Mucosa of gallbladder (tissue), 1 donor: ENCODE results near the gene FAM20A. TPM values are rescaled to one million over a fixed set of nuclear protein-coding genes. Genes with fewer than 3 reads are reported as not detected.

Experiments
- DNase-seq: peaks from one replicate; pipeline ENCODE4 v3.0.0-alpha.2; 2020; ENCODE audit warnings: low spot score
- total RNA-seq: library from RNA; stranded (reverse); gene quantifications from one replicate; pipeline ENCODE4 v1.2.1, GENCODE V29; 2021
- donor health status: DM: no; HTN: no; CAD: no.

The FAM20A gene
- total RNA-seq, 1 donor from 2014 or later = 7.4 TPM

GRCh38 chr17:68565661-68566441 is 35.3 kb downstream of the FAM20A start:
- no peak for DNase-seq

DNA sequence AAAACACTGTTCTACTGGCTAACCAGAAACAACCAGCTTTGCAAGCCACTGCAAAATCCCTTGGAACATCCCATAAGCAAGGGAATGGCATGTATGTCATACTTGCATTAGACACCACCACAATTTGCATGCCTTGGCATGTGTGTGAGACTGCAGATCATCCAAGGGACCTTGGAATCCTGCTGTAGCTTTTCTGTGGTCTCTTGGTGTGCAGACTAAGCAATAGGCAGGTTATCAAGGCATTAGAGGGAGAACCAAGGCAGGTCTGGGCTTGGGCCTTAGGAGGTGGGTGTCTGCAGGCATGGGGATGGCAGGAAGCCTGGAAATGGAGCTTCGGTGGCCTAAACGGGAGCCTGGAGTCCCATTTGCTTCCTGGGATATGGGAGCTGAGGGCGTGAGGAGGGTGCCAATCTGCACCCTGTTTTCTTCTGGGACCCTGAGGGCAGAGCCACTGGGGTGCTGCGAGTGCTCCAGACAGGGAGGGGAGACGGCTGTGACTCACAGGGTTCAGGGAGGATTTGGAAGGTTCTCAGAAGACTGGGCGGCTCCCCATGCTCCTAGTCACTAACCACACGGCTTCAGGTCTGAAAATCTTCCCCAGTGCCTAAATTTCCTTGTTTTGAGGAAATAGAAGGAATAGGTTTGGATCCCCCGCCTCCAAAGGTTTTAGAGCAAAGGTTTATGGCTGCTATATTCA is 36.6 kb downstream of the FAM20A start:
- DNase-seq = no peak

DNA sequence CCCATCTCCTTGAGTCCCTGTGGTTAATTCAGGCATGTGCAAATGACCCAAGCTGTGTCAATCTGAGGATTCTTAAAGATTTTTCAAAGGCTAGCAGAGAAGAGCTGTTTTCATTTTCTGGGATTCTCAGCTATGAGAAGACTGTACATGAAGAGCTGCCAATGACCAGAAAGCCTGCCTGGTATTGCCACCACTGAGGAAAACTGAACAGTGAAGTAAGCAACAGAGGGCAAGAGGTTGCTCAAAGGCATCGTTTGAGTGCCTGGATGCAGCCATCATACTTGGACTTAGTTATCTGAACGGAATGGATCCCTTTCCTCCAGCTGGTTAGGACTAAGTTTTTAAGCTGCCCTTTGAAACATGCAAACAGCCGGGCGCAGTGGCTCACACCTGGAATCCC is 38.4 kb downstream of the FAM20A start:
- DNase-seq = no peak

DNA sequence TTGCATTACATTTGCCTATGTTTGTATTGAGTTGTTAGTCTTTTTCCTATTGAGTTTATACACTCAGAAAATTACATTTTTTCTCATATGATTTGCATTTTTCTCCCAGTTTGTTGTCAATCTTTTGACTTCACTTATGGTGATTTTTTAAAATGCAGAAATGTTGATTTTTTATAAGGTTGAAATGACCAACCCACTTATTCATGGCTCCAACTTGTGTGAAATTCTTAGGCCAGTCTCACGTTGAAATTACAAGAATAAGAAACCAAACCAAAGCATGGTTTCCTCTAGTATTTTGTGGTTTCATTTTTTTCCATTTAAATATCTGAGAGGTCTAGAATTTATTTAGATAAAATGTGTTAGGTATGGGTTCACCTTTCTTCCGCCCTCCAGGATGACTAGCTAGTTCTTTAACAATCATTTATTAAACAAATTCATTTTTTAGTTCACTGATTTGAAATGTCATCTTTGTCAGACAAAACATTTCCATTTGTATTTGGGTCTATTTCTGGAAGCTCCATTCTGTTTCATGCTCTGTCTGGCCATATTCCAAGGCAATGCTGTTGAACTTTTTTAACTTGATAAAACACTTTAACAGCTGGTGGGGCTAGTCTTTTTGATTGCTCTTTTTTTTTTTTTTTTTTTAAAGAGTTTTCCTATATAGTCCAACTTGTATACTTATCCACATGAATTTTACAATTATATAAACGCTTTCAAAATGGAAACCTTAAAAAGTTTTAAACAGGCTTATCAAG is 40.0 kb downstream of the FAM20A start:
- DNase-seq = no peak

DNA sequence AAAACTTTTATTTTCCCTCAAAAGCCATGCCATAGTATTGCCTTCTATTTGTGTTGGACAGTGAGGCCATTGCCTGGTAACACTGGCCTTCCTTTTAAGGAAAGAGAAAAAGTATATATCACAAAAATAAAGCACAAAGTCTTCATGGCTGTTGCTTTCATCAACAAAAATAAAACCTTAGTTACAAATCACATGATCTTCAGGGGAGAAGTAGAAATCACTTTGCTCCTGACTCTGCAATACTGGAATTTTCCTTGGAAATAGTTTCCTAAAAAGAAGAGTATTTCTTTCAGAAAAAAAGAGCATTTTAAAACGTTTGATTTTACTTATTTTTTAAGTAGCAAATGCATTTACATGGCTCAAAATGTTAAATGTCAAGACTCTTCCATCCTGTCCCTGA is 41.9 kb downstream of the FAM20A start:
- DNase-seq = no peak

GRCh38 chr17:68556551-68556950 is 44.6 kb downstream of the FAM20A start:
- no peak for DNase-seq

DNA sequence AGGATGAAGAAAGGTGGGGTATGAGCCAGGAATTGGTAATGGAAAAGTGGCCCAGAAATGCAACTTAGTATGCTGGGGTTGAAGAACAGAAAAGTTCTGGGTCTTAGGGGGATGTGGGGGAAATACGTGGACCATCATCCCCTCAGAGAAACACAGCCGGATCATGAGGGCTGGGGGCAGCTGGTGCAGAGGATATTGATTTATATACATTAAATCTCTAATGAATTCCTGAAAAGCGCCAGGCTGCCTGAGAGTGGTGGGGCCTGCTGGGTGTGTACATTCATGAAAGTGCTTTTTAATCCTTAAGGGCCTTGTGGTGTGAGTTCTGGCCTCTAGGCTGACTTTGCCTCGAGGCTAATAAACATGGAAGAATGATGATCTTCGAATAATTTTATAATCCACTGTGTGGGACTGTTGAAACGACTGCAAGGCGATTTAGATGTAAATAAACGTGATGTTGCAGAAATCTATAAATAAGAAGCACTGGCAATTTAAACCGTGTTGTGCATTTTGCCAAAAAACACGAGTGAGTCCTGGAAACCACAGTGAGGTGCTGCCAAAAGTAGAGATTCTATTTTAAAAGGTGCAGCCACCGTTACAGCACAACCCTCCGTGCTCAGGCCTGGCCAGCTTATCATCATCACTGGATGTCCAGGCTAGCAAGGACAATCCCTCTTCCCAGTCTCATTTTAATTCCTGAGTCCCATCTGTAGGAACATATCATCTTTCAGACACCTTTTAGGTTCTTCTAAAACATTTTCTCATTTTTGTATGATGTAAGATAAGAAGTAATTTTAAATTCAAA is 56.9 kb downstream of the FAM20A start:
- no peak for DNase-seq

- DNase-seq = no peak
Measured at GRCh38 chr17:68542698-68543463, 58.3 kb downstream of the FAM20A start.

DNA sequence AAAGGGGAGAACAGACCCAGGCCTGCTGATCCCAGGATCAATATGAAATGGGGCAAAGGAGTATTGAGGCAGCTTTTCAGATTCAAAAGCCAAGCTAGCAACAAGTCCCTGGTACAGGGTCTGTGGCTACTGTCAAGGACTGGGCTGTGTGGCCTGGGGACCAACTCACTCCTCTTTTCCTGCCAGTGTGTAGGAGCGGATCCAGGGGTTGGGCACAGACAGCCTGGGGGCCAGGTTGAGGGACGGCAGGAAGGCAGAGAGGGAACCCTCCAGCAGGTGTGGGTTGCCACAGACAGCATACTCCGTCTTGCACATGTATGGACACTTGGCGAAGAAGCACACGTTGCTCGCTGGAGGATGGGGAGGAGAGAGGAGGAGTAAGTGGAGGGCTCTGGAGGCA is 59.4 kb downstream of the FAM20A start:
- no peak for DNase-seq

DNA sequence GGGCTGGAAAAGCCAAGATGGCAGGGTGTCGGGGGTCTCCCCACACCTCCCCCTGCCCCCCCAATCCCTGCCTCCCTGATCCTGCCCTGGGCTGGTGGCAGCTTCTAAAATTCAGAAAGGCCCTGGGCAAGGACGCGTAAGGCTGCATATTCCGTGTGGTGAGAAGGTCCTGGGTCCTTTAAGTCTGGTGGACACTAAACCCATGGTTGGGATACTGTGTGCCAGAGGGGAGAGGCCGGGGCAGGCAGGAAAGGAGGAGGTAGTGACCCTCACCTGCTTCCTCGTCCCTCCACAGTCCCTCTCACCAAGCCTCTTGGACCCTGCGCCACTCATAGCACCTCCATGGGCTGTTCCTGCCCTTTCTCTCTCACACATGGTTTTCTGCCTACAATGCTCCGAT is 60.2 kb downstream of the FAM20A start:
- no peak for DNase-seq

GRCh38 chr17:68539548-68540467 is 61.4 kb downstream of the FAM20A start:
- peak; percentile 49 for DNase-seq

DNA sequence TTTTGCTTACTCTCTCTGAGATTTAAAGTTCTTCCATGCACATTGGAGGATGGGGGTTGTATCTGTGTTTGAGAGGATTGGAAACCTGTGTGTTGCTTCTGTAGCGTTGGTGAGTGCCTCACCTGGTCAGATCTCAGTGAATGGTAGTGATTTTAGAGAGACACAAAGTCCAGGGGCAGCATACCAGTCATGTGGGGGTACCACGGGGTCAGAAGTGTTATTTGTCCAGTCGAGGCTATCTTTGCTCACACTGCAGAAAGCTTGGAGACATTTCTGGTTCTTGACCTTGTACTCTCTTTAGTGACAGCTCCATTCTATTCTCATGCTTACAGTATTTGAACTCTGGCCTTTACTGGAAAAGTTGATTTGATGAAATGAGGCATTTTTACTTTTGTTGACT is 65.2 kb downstream of the FAM20A start:
- DNase-seq = no peak

- no peak for DNase-seq
Measured at GRCh38 chr17:68534695-68535088, 66.5 kb downstream of the FAM20A start.

- DNase-seq = no peak
Measured at GRCh38 chr17:68533887-68534694, 67.1 kb downstream of the FAM20A start.

DNA sequence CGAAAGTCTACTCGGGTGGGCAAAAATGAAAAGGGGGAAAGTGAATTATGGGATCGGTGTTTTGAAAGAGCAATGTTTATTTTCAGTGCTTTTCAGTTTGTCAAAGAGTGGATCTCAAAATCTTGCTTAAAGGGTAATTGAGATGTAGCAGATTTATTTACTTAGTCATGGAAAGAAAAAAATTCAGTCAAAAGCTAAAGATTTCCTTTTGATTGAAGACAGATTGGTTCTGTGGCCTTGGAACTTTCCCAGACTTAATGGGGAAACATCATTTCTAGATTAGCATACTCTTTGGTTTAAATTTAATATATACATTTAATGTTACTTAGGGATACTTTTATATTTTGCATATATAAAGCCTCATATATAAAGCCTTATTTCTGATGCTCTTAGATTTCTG is 68.3 kb downstream of the FAM20A start:
- no peak for DNase-seq

- no peak for DNase-seq
Measured at GRCh38 chr17:68531252-68531651, 69.9 kb downstream of the FAM20A start.

DNA sequence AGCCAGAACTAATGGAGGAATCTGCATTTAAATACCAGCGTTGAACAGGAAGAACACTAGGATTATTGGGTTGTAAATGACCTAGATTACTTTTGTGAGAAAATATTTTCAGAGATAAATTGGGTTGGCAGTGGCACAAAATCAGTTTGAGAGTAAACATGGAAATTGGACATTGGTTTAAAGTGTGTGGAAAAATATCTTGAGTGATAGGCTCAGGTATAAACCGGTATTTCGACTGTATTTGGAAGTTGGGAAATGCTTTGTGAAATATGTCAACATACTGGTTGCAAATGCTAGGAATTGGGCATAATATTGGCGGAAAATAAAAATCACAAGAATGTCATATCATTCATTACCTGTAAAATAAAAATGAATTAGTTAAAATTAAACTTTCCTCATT is 73.9 kb downstream of the FAM20A start:
- DNase-seq = no peak

DNA sequence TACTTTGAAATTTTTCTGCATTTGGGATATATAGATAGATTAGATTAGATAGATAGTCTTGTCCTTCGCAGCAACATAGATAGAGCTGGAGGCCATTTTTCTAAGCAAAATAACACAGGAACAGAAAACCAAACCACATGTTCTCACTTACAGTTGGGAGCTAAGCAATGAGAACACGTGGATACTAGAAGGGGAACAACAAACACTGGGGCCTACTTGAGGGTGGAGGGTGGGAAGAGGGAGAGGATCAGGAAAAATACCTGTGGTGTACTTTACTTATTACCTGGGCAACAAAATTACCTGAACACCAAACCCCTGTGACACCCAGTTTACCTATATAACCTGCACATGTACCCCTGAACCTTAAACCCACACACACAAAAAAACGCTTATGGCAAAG is 74.6 kb downstream of the FAM20A start:
- no peak for DNase-seq

DNA sequence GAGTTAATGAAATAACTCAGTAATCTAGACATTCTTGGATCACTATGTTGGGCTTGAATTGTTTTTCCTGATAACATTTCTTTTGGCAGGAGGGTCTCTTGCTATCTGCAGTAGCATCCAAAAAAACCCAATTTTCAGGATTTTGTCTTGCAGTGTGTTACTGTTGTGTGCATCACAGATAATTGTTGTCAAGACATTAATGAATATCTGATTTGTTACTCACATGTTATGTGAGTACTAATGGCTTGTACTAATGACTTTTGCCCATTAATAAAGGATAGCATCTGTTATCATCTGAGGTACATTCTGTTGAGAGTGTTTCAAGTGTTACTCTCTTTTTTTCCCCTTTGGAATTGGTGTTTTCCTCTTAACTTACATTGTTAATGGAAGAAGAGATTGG is 78.9 kb downstream of the FAM20A start:
- no peak for DNase-seq
